ENCODE results near the gene FCGBP.

Gene FCGBP

DNA sequence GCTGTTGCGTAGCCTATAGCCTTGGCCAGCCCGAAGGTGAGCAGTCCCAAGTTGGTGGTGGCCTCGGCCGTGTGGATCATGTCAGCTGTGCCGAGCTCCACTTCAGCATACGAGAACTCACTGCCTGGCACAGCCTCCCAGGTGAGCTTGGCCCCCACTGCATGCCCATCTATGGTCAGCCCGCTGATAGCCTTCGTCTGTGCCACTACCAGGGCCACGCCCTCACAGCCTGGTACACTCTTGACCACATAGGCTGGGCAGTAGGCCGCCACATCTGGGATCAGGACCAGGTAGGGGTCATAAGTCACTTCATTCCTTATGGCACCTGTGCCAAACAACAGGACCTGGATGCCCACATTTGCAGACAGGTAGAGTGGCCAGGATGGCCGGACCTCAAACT is 7.4 kb downstream of the FCGBP start:
- DNase-seq (ENCODE audit: low spot score in 2 of 2) (no peak), ATAC-seq (replicated peaks; ENCODE audit: extremely low read depth, poor library complexity, severe bottlenecking) (no peak)
- H3K27ac Mint-ChIP-seq (ENCODE audit: low read depth), result no peak overlapping the region
- peaks cover 7% of the 10 kb centered on the region for H3K36me3 Mint-ChIP-seq (ENCODE audit: insufficient read depth)
- no peaks in the 10 kb centered on the region for H3K27me3 Mint-ChIP-seq
- no peaks in the 10 kb centered on the region for H3K9me3 Mint-ChIP-seq
- peaks cover 10% of the 10 kb centered on the region for H3K4me1 Mint-ChIP-seq
- H3K4me3 Mint-ChIP-seq, result no peak overlapping the region

DNA sequence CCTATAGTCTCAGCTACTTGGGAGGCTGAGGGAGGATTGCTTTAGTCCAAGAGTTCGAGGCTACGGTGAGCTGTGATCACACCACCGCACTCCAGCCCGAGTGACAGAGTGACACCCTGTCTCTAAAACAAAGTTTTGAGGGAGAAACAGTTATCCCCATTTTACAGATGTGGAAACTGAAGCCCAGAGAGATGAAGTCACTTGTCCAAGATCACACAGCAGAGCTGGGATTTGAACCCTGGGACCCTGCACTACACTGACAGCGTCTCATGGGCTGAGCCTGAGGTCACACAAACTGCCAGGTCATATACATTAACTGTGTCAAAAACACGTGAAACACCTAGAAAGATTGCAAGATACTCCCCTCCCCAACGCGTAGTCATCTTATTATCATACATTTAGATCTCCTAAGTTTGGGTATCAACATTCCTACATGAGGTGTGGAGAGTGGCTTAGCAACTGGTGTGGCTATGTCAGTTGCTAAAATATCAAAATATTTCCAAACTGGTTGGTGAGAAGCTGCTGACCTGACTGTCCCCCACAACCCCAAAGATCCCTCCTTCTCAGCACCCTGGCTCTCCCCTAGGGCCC is 8.2 kb downstream of the FCGBP start:
- Mint-ChIP-seq H3K9me3 (no peaks in the 10 kb centered on the region), H3K4me1 (peaks cover 10% of the 10 kb centered on the region), H3K27ac (ENCODE audit: low read depth) (no peak overlapping the region), H3K27me3 (no peaks in the 10 kb centered on the region), H3K4me3 (no peak overlapping the region), H3K36me3 (ENCODE audit: insufficient read depth) (peaks cover 7% of the 10 kb centered on the region)
- DNase-seq (ENCODE audit: low spot score in 2 of 2), result no peak
- no peak for ATAC-seq (replicated peaks; ENCODE audit: extremely low read depth, poor library complexity, severe bottlenecking)

DNA sequence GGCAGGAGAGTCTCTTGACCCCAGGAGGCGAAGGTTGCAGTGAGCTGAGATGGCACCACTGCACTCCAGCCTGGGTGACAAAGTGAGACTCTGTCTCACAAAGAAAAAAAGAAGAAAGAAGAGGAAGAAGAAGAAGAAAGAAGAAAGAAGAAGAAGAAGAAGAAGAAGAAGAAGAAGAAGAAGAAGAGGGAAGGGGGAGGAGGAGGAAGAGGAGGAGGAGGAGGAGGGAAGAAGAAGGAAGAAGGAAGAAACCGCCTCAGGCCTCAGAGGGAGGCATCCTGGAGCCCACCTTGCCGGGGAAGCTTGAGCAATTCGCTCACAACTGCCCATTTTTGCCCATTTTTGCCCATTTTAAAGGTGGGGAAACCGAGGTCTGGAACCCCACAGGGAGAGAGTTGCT is 9.5 kb downstream of the FCGBP start:
- H3K27me3 Mint-ChIP-seq, result no peaks in the 10 kb centered on the region
- ATAC-seq (replicated peaks; ENCODE audit: extremely low read depth, poor library complexity, severe bottlenecking), result no peak
- H3K4me1 Mint-ChIP-seq, result peaks cover 10% of the 10 kb centered on the region
- no peak overlapping the region for H3K4me3 Mint-ChIP-seq
- no peak for DNase-seq (ENCODE audit: low spot score in 2 of 2)
- peak overlapping the region; percentile 84 for H3K27ac Mint-ChIP-seq (ENCODE audit: low read depth)
- peaks cover 7% of the 10 kb centered on the region for H3K36me3 Mint-ChIP-seq (ENCODE audit: insufficient read depth)
- H3K9me3 Mint-ChIP-seq, result no peaks in the 10 kb centered on the region

DNA sequence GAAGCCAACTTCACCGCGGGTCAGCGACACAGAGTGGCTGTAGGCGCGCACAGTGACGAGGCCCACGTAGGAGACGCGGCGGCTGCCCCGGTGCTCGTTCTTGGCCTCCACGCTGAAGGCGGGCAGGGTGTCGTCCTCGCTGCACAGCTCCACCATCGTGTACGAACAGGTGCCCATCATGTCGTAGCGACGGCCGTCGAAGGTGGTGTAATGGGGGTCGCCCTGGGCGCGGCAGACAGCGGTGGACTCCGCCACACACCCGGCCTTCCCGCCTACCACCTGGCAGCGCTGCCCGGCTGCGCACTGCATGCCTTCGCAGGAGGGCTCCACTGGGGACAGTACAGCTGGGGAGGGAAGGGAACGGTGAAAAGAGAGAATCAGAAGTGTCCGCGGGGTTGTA is 10.0 kb downstream of the FCGBP start:
- ATAC-seq (replicated peaks; ENCODE audit: extremely low read depth, poor library complexity, severe bottlenecking) (no peak), DNase-seq (ENCODE audit: low spot score in 2 of 2) (no peak)
- H3K4me3 Mint-ChIP-seq, result no peak overlapping the region
- peaks cover 10% of the 10 kb centered on the region for H3K4me1 Mint-ChIP-seq
- H3K9me3 Mint-ChIP-seq, result no peaks in the 10 kb centered on the region
- peaks cover 7% of the 10 kb centered on the region for H3K36me3 Mint-ChIP-seq (ENCODE audit: insufficient read depth)
- H3K27me3 Mint-ChIP-seq, result no peaks in the 10 kb centered on the region
- peak overlapping the region; percentile 84 for H3K27ac Mint-ChIP-seq (ENCODE audit: low read depth)

DNA sequence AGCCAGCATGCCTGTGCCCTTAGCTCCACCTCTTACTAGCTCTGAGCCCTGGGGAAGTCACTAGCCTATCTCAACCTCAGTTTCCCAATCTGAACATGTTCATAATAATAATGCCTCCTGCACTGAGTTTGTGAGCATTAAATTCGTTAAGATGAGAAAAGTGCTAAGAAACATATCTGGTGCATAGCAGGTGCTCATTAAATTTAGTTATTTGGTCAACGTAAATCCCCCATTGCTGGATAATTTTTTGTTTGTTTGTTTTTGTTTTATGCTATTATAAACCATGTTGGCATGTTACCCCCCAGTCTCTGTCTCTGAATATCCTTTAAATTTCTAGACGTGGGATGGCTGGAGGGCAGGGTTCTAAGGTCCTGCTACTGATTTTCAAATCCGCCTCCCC is 10.6 kb downstream of the FCGBP start:
- H3K27ac Mint-ChIP-seq (ENCODE audit: low read depth), result no peak overlapping the region
- H3K4me3 Mint-ChIP-seq, result no peak overlapping the region
- no peaks in the 10 kb centered on the region for H3K27me3 Mint-ChIP-seq
- peaks cover 9% of the 10 kb centered on the region for H3K36me3 Mint-ChIP-seq (ENCODE audit: insufficient read depth)
- H3K4me1 Mint-ChIP-seq, result peaks cover 10% of the 10 kb centered on the region
- no peak for DNase-seq (ENCODE audit: low spot score in 2 of 2)
- no peaks in the 10 kb centered on the region for H3K9me3 Mint-ChIP-seq
- no peak for ATAC-seq (replicated peaks; ENCODE audit: extremely low read depth, poor library complexity, severe bottlenecking)

DNA sequence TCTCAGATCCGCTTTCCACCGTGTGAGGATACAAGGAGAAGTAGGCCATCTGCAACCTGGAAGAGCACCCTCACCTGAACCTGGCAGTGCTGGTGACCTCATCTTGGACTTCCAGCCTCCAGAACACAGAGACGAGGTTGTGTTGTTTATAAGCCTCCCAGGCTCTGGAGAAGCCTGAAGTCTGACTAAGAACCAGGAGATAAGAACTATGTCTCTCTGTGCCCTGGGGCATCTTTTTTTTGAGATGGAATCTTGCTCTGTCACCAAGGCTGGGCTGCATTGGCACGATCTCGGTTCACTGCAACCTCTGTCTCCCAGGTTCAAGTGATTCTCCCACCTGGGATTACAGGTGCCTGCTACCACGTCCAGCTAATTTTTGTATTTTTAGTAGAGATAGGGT is 14.5 kb downstream of the FCGBP start:
- no peak for ATAC-seq (replicated peaks; ENCODE audit: extremely low read depth, poor library complexity, severe bottlenecking)
- Mint-ChIP-seq H3K36me3 (ENCODE audit: insufficient read depth) (peaks cover 10% of the 10 kb centered on the region), H3K9me3 (no peaks in the 10 kb centered on the region), H3K4me3 (no peak overlapping the region), H3K4me1 (peaks cover 25% of the 10 kb centered on the region), H3K27ac (ENCODE audit: low read depth) (no peak overlapping the region), H3K27me3 (no peaks in the 10 kb centered on the region)
- DNase-seq (ENCODE audit: low spot score in 2 of 2), result no peak

DNA sequence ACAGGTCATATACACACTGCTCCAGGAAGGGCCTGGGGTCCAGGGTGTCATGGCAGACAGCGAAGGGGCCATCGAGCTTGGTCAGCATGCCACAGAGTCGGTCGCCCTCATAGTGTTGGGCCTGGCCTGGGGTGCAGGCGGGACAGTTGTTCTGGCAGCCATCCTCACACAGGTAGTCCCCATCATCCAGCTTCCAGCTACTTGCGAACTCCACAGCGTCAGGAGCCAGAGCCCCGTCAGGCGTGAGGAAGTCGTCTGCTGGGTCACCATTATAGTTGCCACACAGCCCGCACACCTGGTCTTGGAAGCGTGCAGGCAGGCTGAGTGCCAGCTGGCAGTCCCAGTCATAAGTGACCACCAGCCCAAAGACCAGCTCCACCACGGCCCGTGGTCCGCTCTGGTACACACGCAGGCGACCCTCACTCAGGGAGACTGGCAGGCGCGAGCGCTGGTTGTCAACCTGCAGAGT is 16.2 kb downstream of the FCGBP start:
- Mint-ChIP-seq H3K9me3 (no peaks in the 10 kb centered on the region), H3K27ac (ENCODE audit: low read depth) (peak overlapping the region; percentile 64), H3K27me3 (no peaks in the 10 kb centered on the region), H3K4me1 (peaks cover 17% of the 10 kb centered on the region), H3K4me3 (no peak overlapping the region), H3K36me3 (ENCODE audit: insufficient read depth) (peaks cover 5% of the 10 kb centered on the region)
- ATAC-seq (replicated peaks; ENCODE audit: extremely low read depth, poor library complexity, severe bottlenecking) (no peak), DNase-seq (ENCODE audit: low spot score in 2 of 2) (no peak)

DNA sequence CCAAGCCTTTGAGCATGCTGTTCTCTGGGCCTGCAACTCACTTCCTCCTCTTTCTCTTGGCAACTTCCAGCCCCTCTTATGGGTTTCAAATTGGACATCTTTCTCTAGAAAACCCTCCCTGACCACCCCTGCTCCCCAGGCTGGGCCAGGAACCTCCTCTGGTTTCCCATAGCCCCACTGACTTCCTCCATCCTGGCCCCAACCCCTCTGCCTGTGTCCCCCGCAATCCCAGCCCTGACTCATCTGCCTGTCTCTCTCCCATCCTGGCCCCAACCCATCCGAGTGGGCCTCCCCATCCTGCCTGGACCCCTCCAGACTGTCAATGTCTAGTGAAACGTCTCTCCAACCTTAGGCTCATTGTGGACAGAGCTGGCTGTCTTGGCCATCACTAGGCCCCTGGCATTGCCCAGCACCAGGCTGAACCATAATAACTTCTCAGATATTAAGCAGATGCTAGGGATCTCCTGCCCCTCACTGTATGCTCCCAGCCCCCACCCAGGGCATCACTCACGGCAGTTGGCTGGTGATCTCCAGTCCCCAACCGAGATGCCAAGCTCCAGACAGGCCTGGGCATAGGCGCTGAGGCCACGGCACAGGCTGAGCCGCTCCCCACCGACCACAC is 16.8 kb downstream of the FCGBP start:
- Mint-ChIP-seq H3K4me1 (peaks cover 17% of the 10 kb centered on the region), H3K4me3 (no peak overlapping the region), H3K36me3 (ENCODE audit: insufficient read depth) (peaks cover 4% of the 10 kb centered on the region), H3K27me3 (no peaks in the 10 kb centered on the region), H3K9me3 (no peaks in the 10 kb centered on the region), H3K27ac (ENCODE audit: low read depth) (peak overlapping the region; percentile 64)
- no peak for ATAC-seq (replicated peaks; ENCODE audit: extremely low read depth, poor library complexity, severe bottlenecking)
- no peak for DNase-seq (ENCODE audit: low spot score in 2 of 2)

DNA sequence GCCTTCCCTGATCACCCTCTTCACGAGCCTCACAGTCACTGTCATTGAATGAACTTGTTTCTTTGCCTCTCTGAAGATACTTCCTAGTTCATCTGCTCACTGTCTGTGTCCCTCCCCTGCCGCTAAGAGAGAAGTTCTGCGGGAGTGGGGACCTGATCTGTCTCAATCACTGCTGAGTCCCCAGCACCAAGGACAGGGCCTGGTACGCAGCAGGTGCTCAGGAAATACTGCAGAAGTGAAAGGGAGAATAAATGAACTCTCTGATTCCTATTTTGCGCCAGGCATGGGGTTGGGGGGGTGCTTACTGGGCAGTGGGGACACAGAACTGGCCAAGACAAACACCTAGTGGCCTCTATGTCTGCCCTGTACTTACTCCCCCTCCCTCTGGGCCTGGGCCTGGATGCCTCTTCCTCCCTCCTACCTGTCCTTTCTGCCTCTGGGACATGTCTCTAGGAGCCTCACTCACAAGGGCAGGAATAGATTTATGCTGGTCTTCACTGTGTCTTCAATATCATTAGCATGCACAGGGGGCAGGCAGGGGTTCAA is 17.5 kb downstream of the FCGBP start:
- peaks cover 4% of the 10 kb centered on the region for H3K36me3 Mint-ChIP-seq (ENCODE audit: insufficient read depth)
- peak overlapping the region; percentile 22 for H3K27ac Mint-ChIP-seq (ENCODE audit: low read depth)
- H3K4me3 Mint-ChIP-seq, result no peak overlapping the region
- no peaks in the 10 kb centered on the region for H3K9me3 Mint-ChIP-seq
- ATAC-seq (replicated peaks; ENCODE audit: extremely low read depth, poor library complexity, severe bottlenecking) (no peak), DNase-seq (ENCODE audit: low spot score in 2 of 2) (no peak)
- no peaks in the 10 kb centered on the region for H3K27me3 Mint-ChIP-seq
- H3K4me1 Mint-ChIP-seq, result peaks cover 17% of the 10 kb centered on the region

DNA sequence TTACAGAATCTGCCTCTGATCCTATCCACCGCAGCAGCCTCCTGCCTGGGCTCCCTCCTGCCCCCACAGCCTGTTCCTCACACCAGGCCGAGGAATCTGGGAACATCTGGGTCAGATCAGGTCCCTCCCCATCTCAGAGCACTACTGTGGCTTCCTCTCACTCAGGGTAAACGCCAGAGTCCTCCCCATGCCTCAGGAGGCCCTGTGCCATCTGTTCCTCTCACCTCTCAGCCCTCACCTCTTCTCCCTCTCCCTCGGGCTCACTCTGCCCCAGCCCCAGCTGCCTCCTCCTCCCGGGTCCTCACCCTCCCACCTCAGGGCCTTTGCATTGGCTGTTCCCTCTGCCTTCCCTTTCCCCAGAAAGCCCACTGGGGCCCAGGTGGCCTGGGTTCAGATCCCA is 18.2 kb downstream of the FCGBP start:
- Mint-ChIP-seq H3K36me3 (ENCODE audit: insufficient read depth) (peaks cover 4% of the 10 kb centered on the region), H3K27me3 (no peaks in the 10 kb centered on the region), H3K4me1 (peaks cover 17% of the 10 kb centered on the region), H3K27ac (ENCODE audit: low read depth) (no peak overlapping the region), H3K4me3 (no peak overlapping the region), H3K9me3 (no peaks in the 10 kb centered on the region)
- ATAC-seq (replicated peaks; ENCODE audit: extremely low read depth, poor library complexity, severe bottlenecking) (no peak), DNase-seq (ENCODE audit: low spot score in 2 of 2) (no peak)

DNA sequence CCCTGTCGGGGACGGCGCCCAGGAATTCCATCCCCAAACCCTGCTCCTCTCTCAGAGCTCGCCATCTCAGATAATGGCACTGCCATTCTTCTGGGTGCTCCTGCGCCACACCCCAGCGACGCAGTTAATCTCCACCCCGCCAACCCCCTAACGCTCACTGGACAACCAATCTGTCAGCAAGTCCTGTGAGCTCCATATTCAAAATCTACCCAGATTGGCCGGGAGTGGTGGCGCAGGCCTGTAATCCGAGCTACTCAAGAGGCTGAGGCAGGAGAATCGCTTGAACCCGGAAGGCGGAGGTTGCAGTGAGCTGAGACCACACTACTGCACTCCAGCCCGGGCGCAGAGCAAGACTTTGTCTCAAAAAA is 18.6 kb downstream of the FCGBP start:
- H3K36me3 Mint-ChIP-seq (ENCODE audit: insufficient read depth), result peaks cover 4% of the 10 kb centered on the region
- H3K4me3 Mint-ChIP-seq, result no peak overlapping the region
- H3K9me3 Mint-ChIP-seq, result no peaks in the 10 kb centered on the region
- H3K4me1 Mint-ChIP-seq, result peaks cover 17% of the 10 kb centered on the region
- H3K27ac Mint-ChIP-seq (ENCODE audit: low read depth), result no peak overlapping the region
- no peak for DNase-seq (ENCODE audit: low spot score in 2 of 2)
- no peaks in the 10 kb centered on the region for H3K27me3 Mint-ChIP-seq
- no peak for ATAC-seq (replicated peaks; ENCODE audit: extremely low read depth, poor library complexity, severe bottlenecking)

DNA sequence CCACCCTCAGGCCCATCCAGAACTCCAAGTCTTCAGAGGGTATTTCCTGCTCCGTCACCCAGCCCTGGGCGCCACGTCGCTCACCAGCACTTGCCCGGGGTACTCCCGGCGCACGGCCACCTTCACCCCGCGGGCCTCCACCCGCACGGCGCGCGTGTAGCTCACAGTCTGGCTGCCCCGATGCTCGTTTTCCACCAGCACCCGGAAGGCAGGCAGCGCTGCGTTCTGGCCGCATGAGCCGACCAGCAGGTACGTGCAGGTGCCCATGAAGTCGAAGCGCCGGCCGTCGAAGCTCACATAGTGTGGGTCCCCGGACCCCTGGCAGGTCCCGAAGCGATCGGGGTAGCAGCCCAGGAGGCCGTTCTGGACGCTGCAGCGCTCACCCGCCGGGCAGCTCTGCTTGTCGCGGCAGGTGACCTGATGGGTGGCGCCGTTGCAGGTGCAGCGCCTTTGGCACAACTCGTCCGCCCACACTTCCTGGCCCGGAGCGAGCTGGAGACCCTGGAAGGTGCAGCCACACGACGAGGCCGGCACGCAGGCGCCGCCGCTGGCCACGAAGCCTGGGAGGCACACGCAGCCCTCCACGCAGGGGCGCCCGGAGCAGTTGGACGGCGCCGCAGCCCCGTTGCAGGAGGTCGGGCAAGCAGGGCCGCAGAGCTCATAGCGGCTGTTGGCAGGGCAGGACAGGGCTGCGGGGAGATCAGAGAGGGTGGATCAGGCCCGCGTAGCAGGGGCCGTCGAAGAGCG is 19.2 kb downstream of the FCGBP start:
- H3K9me3 Mint-ChIP-seq, result no peaks in the 10 kb centered on the region
- peaks cover 5% of the 10 kb centered on the region for H3K36me3 Mint-ChIP-seq (ENCODE audit: insufficient read depth)
- ATAC-seq (replicated peaks; ENCODE audit: extremely low read depth, poor library complexity, severe bottlenecking) (no peak), DNase-seq (ENCODE audit: low spot score in 2 of 2) (no peak)
- H3K4me1 Mint-ChIP-seq, result peaks cover 17% of the 10 kb centered on the region
- no peak overlapping the region for H3K4me3 Mint-ChIP-seq
- no peaks in the 10 kb centered on the region for H3K27me3 Mint-ChIP-seq
- no peak overlapping the region for H3K27ac Mint-ChIP-seq (ENCODE audit: low read depth)

Measured in central memory CD8-positive, alpha-beta T cell (primary cell).